GM23338 (cell line): ENCODE measurements around the gene PDP2. TPM values are rescaled to one million over a fixed set of nuclear protein-coding genes. Genes with fewer than 3 reads are reported as not detected.

Experiments used
- ATAC-seq: fragments of 200-7000 bp; cut with Tn5 transposase; 3 replicates; pipeline ENCODE4 v1.9.1; 2020
- DNase-seq: peaks from one replicate; pipeline ENCODE4 v3.0.0-alpha.2; 2015; ENCODE audit warnings: low spot score
- H2AFZ ChIP-seq: fragments of 200-600 bp; sonication (generic); 2 replicates; pipeline ENCODE4 v1.8.0; 2016; ENCODE audit warnings: antibody characterized with exemption, mild to moderate bottlenecking, moderate library complexity
- H3F3A ChIP-seq: fragments of 200-600 bp; sonication (generic); replicated peaks from 2 replicates; pipeline ENCODE4 v1.8.0; 2017; ENCODE audit warnings: antibody characterized with exemption, mixed run types, low read depth
- H3K27ac ChIP-seq: fragments of 200-600 bp; sonication (generic); 2 replicates; pipeline ENCODE4 v1.6.1; 2016; ENCODE audit warnings: low read depth
- H3K27me3 ChIP-seq: fragments of 200-600 bp; sonication (generic); 2 replicates; pipeline ENCODE4 v1.8.0; 2016; ENCODE audit warnings: mild to moderate bottlenecking, mixed run types, moderate library complexity; ENCODE audit not compliant: insufficient read depth
- H3K36me3 ChIP-seq: fragments of 200-600 bp; sonication (generic); 2 replicates; pipeline ENCODE4 v1.8.0; 2016; ENCODE audit warnings: mild to moderate bottlenecking; ENCODE audit not compliant: insufficient read depth
- H3K4me1 ChIP-seq: fragments of 200-600 bp; sonication (generic); 2 replicates; pipeline ENCODE4 v1.8.0; 2016; ENCODE audit warnings: mild to moderate bottlenecking, moderate library complexity; ENCODE audit not compliant: insufficient read depth
- H3K4me2 ChIP-seq: fragments of 200-600 bp; sonication (generic); 2 replicates; pipeline ENCODE4 v1.7.1; 2017; ENCODE audit warnings: mixed run types
- H3K4me3 ChIP-seq: fragments of 200-600 bp; sonication (generic); 2 replicates; pipeline ENCODE4 v1.6.1; 2016; ENCODE audit warnings: mixed run types
- H3K79me2 ChIP-seq: fragments of 200-600 bp; sonication (generic); replicated peaks from 2 replicates; pipeline ENCODE4 v1.8.0; 2017; ENCODE audit warnings: mild to moderate bottlenecking; ENCODE audit not compliant: insufficient read depth
- H3K9me2 ChIP-seq: fragments of 200-600 bp; sonication (generic); 2 replicates; pipeline ENCODE4 v1.8.0; 2017; ENCODE audit not compliant: insufficient read depth
- H4K20me1 ChIP-seq: fragments of 200-600 bp; sonication (generic); replicated peaks from 2 replicates; pipeline ENCODE4 v1.8.0; 2017; ENCODE audit warnings: mild to moderate bottlenecking; ENCODE audit not compliant: insufficient read depth
- H3K27ac Mint-ChIP-seq: 2 replicates; pipeline ENCODE4 v1.8.0; 2020; ENCODE audit warnings: inconsistent platforms, mild to moderate bottlenecking, moderate library complexity, mixed read lengths
- H3K27me3 Mint-ChIP-seq: 3 replicates; pipeline ENCODE4 v1.8.0; 2022; ENCODE audit warnings: low read depth, mild to moderate bottlenecking, moderate library complexity, mixed read lengths, inconsistent platforms; ENCODE audit not compliant: insufficient read depth, poor library complexity
- H3K36me3 Mint-ChIP-seq: 3 replicates; pipeline ENCODE4 v1.8.0; 2021; ENCODE audit warnings: low read depth, mild to moderate bottlenecking, inconsistent platforms, moderate library complexity, mixed read lengths
- H3K4me1 Mint-ChIP-seq: 3 replicates; pipeline ENCODE4 v1.8.0; 2020; ENCODE audit warnings: mild to moderate bottlenecking, inconsistent platforms, mixed read lengths
- H3K4me3 Mint-ChIP-seq: 3 replicates; pipeline ENCODE4 v1.8.0; 2021; ENCODE audit warnings: moderate library complexity, mild to moderate bottlenecking, inconsistent platforms, mixed read lengths
- H3K9me3 Mint-ChIP-seq: 3 replicates; pipeline ENCODE4 v1.8.0; 2020; ENCODE audit warnings: moderate library complexity, mild to moderate bottlenecking, inconsistent platforms, mixed read lengths
- CREB1 ChIP-seq: fragments of 250-450 bp; sonication (Bioruptor Pico); IDR thresholded peaks from 2 replicates; pipeline ENCODE4 v1.5.0; 2020; ENCODE audit warnings: low read depth, mild to moderate bottlenecking, moderate library complexity
- EZH2 ChIP-seq: fragments of 200-600 bp; sonication (generic); IDR thresholded peaks from one replicate; pipeline ENCODE4 v1.8.0; 2017; ENCODE audit warnings: antibody characterized with exemption, mild to moderate bottlenecking, low read depth; ENCODE audit not compliant: unreplicated experiment
- EZH2phosphoT487 ChIP-seq: fragments of 200-600 bp; sonication (generic); IDR thresholded peaks from one replicate; pipeline ENCODE4 v1.8.1; 2018; ENCODE audit warnings: antibody characterized with exemption; ENCODE audit not compliant: unreplicated experiment
- JUNB ChIP-seq: IDR thresholded peaks from one replicate; pipeline ENCODE4 v1.6.1; 2016; ENCODE audit warnings: antibody characterized with exemption; ENCODE audit not compliant: unreplicated experiment
- NANOG ChIP-seq: IDR thresholded peaks from 2 replicates; pipeline ENCODE4 v1.6.1; 2016; ENCODE audit warnings: antibody characterized with exemption, borderline replicate concordance
- POLR2AphosphoS5 ChIP-seq: IDR thresholded peaks from 2 replicates; pipeline ENCODE4 v1.6.1; 2016; ENCODE audit warnings: antibody characterized with exemption, low read depth
- REST ChIP-seq: IDR thresholded peaks from one replicate; pipeline ENCODE4 v1.6.1; 2018; ENCODE audit warnings: antibody characterized with exemption; ENCODE audit not compliant: unreplicated experiment
- STAT1 ChIP-seq: IDR thresholded peaks from one replicate; pipeline ENCODE4 v1.6.1; 2016; ENCODE audit warnings: antibody characterized with exemption; ENCODE audit not compliant: unreplicated experiment
- ZNF331 ChIP-seq: fragments of 250-450 bp; sonication (Bioruptor Pico); IDR thresholded peaks from 2 replicates; pipeline ENCODE4 v1.5.0; 2020; ENCODE audit warnings: low read depth, mild to moderate bottlenecking, moderate library complexity
- ZNF462 ChIP-seq: fragments of 250-450 bp; sonication (Bioruptor Pico); IDR thresholded peaks from 2 replicates; pipeline ENCODE4 v1.5.0; 2020; ENCODE audit warnings: mild to moderate bottlenecking, moderate library complexity
- polyA plus RNA-seq: library from polyadenylated mRNA; unstranded; fragments of >200 nt; fragmentation: Nextera tagmentation; extraction: Ambion mirVana; gene quantifications from 2 replicates; pipeline ENCODE4 v1.2.1, GENCODE V29; 2016
- total RNA-seq: library from RNA; depleted of rRNA; stranded (reverse); fragments of >200 nt; shearing (Covaris generic); gene quantifications from 2 replicates; pipeline ENCODE4 v1.2.3, GENCODE V29; 2014

PDP2 gene
- total and polyA plus RNA-seq, 2 experiments from 2014 or later: 9.0 to 23.2 TPM

- Histone ChIP-seq H3K9me2 (no peaks in the 10 kb centered on the region), H3K36me3 (no peaks in the 10 kb centered on the region), H3K4me1 (no peaks in the 10 kb centered on the region), H3F3A (no peaks in the 10 kb centered on the region), H3K27me3 (no peaks in the 10 kb centered on the region), H3K4me3 (no peak overlapping the region), H4K20me1 (no peaks in the 10 kb centered on the region), H3K27ac (no peak overlapping the region), H3K4me2 (no peak overlapping the region), H2AFZ (no peak overlapping the region), H3K79me2 (no peaks in the 10 kb centered on the region)
- Mint-ChIP-seq H3K9me3 (no peaks in the 10 kb centered on the region), H3K4me3 (no peak overlapping the region), H3K27me3 (peaks cover 2% of the 10 kb centered on the region), H3K36me3 (no peaks in the 10 kb centered on the region), H3K4me1 (no peaks in the 10 kb centered on the region), H3K27ac (no peak overlapping the region)
- ATAC-seq: no peak
- TF ChIP-seq REST (no peak), EZH2phosphoT487 (no peak), STAT1 (no peak), POLR2AphosphoS5 (no peak), ZNF462 (CRISPR knock-in tag) (no peak), NANOG (no peak), JUNB (no peak), ZNF331 (CRISPR knock-in tag) (no peak), EZH2 (no peak), CREB1 (CRISPR knock-in tag) (no peak)
- DNase-seq: no peak
These were observed 23.5 kb upstream of the PDP2 start for GRCh38 chr16:66856801-66857200.
